ENCODE measurements around the gene ADAMTS5. TPM values are rescaled to one million over a fixed set of nuclear protein-coding genes. Genes with fewer than 3 reads are reported as not detected.

The ADAMTS5 gene
- total RNA-seq (2021), result not detected in 2 replicates
- Bru-seq, nascent RNA, result percentile 2 among the genes with signal in this experiment
- not detected for BruChase-seq, experiment 1, labeled RNA remaining after a 2-hour chase
- BruChase-seq, experiment 2, labeled RNA remaining after a 6-hour chase, result percentile 2 among the genes with signal in this experiment
- long read RNA-seq, result 0 reads

DNA sequence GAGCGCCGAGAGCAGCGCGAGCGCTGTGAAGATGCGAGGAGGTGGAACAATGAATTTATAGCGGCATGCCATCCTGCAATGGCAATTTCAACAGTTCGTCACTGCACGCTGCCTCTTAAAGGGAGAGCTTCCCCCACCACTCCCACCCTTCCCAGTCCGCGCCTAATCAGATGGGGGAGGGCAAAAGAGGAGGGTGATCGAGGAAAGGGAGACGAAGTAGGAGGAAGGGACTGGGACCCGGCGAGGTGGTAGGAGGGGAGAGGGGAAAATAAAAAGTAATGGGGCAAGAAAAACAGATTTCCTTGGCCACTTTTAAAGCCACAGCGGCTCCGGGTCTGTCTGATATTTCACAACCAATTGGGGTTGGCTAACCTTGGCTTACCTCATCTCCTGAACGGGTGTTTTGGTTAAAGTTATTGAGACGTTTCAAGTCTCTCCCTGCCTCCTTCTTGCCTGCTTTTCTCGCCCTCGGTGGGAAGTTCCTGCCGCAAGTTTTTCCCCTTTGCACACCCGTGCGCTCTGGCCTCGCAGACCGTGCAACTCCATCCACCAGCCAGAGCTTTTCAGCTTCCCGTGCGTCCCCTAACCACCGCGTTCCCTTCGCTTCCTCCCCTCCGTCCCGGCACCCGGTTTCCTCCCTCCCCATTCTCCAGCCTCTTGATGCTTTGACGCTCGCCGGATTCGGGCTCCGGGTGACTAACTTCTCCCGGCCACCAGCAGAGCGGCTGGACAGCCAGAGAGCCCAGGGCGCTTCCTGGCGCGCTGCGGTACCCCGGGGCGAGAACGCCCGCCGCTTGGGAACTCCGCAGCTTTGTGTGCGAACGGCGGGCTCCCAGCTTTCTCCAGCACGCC lies at the start of gene ADAMTS5:
TSS of gene ADAMTS5 (minus strand) at position 27 of the 852 bp plus-strand sequence. CDS start 697 bp downstream, outside the sequence.
- ChIA-PET POLR2A (ENCODE audit: unreplicated experiment) (no interaction called here), CTCF (no interaction called here)

DNA sequence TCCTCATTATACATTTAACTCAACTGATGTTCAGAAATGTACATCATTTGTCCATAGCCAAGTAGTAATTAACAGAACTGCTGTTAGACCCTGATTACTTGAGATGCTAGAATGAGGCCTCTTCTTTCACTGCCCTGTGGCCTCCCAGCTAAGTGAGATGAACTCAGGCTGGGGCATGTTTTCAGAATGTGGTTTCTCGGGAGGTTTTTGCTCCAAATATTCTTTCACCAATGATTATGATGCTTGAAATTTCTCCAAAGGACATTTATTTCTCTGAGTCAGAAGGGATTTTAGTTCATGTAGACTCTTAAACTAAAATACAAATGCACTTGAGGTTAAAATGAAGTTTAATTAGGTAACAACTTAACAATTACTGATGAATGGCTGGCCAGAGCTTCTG lies 34.6 kb upstream of the ADAMTS5 start:
- Histone ChIP-seq H3K9me2 (ENCODE audit: insufficient read depth) (no peaks in the 10 kb centered on the region), H4K20me1 (ENCODE audit: insufficient read depth) (no peaks in the 10 kb centered on the region), H2AFZ (no peak overlapping the region), H3K27ac (no peak overlapping the region), H3K4me3 (no peak overlapping the region), H3K27me3 (ENCODE audit: insufficient read depth, low read depth) (no peaks in the 10 kb centered on the region), H3K4me2 (no peak overlapping the region), H3K9me3 (ENCODE audit: insufficient read depth, low read depth) (no peaks in the 10 kb centered on the region), H3K4me1 (replicated peaks; ENCODE audit: insufficient read depth) (no peaks in the 10 kb centered on the region), H3F3A (ENCODE audit: insufficient read depth, low read depth) (no peaks in the 10 kb centered on the region), H3K36me3 (ENCODE audit: low read depth) (no peaks in the 10 kb centered on the region), H3K79me2 (ENCODE audit: low read depth) (no peaks in the 10 kb centered on the region)
- ChIA-PET POLR2A (ENCODE audit: unreplicated experiment) (no interaction called here), CTCF (interaction anchor here (0.6 kb wide), 1 partner anchor 1906 kb away, joined by 3 read pairs; no protein-coding TSS in a partner anchor)
- intact Hi-C loops (cut with micrococcal nuclease; ENCODE audit: unreplicated experiment), result no loop called here
- TF ChIP-seq EZH2 (IDR thresholded peaks at IDR 0.05; ENCODE audit: low read depth), result no peak
- TF ChIP-seq, protein P1, sequence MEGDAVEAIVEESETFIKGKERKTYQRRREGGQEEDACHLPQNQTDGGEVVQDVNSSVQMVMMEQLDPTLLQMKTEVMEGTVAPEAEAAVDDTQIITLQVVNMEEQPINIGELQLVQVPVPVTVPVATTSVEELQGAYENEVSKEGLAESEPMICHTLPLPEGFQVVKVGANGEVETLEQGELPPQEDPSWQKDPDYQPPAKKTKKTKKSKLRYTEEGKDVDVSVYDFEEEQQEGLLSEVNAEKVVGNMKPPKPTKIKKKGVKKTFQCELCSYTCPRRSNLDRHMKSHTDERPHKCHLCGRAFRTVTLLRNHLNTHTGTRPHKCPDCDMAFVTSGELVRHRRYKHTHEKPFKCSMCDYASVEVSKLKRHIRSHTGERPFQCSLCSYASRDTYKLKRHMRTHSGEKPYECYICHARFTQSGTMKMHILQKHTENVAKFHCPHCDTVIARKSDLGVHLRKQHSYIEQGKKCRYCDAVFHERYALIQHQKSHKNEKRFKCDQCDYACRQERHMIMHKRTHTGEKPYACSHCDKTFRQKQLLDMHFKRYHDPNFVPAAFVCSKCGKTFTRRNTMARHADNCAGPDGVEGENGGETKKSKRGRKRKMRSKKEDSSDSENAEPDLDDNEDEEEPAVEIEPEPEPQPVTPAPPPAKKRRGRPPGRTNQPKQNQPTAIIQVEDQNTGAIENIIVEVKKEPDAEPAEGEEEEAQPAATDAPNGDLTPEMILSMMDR (conservative IDR thresholded peaks at IDR 0.05), result no peak
- BruUV-seq (replicated peaks), result no TSS peak
- DNase-seq, result no peak

More for the DNA sequence above, at the start of gene ADAMTS5:
- Histone ChIP-seq H3K4me3 (no peak within 1 kb of the TSS), H3K36me3 (ENCODE audit: low read depth) (no peaks in the 10 kb centered on the region), H3K4me2 (no peak within 1 kb of the TSS), H3K9me3 (ENCODE audit: insufficient read depth, low read depth) (no peaks in the 10 kb centered on the region), H3F3A (ENCODE audit: insufficient read depth, low read depth) (no peaks in the 10 kb centered on the region), H3K79me2 (ENCODE audit: low read depth) (no peaks in the 10 kb centered on the region), H3K4me1 (replicated peaks; ENCODE audit: insufficient read depth) (no peaks in the 10 kb centered on the region), H2AFZ (no peak within 1 kb of the TSS), H3K27me3 (ENCODE audit: insufficient read depth, low read depth) (no peaks in the 10 kb centered on the region), H3K9me2 (ENCODE audit: insufficient read depth) (no peaks in the 10 kb centered on the region), H3K27ac (no peak within 1 kb of the TSS), H4K20me1 (ENCODE audit: insufficient read depth) (no peaks in the 10 kb centered on the region)
- DNase-seq, result no peak
- intact Hi-C loops (cut with micrococcal nuclease; ENCODE audit: unreplicated experiment), result no loop called here
- no TSS peak for BruUV-seq (replicated peaks)
- TF ChIP-seq, protein P1 (conservative IDR thresholded peaks at IDR 0.05), result no peak
- no peak for TF ChIP-seq EZH2 (IDR thresholded peaks at IDR 0.05; ENCODE audit: low read depth)

DNA sequence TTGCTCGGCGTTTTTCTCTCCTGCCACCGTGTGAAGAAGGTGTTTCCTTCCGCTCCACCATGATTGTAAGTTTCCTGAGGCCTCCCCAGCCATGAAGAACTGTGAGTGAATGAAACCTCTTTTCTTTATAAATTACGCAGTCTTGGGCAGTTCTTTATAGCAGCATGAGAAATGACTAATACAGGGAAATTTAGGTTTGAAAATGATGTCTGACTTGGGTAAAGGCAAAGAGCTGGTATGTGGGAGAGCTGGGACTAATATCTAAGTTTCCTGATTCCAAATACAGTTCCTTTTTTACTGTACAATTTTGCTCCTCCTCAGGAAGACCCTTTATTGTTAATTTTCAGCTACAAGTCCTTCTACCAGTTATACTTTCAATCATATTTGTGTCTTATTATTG lies 16.7 kb upstream of the ADAMTS5 start:
- Histone ChIP-seq H3K9me3 (ENCODE audit: insufficient read depth, low read depth) (no peaks in the 10 kb centered on the region), H3K79me2 (ENCODE audit: low read depth) (no peaks in the 10 kb centered on the region)
- DNase-seq, result no peak

More for the DNA sequence above, 16.7 kb upstream of the ADAMTS5 start:
- Histone ChIP-seq H3K27me3 (ENCODE audit: insufficient read depth, low read depth) (no peaks in the 10 kb centered on the region), H3K27ac (no peak overlapping the region), H3K4me3 (no peak overlapping the region), H2AFZ (no peak overlapping the region), H3K9me2 (ENCODE audit: insufficient read depth) (no peaks in the 10 kb centered on the region), H3K4me2 (no peak overlapping the region), H3F3A (ENCODE audit: insufficient read depth, low read depth) (no peaks in the 10 kb centered on the region), H3K4me1 (replicated peaks; ENCODE audit: insufficient read depth) (no peaks in the 10 kb centered on the region), H3K36me3 (ENCODE audit: low read depth) (no peaks in the 10 kb centered on the region), H4K20me1 (ENCODE audit: insufficient read depth) (no peaks in the 10 kb centered on the region)
- intact Hi-C loops (cut with micrococcal nuclease; ENCODE audit: unreplicated experiment), result no loop called here
- ChIA-PET POLR2A (ENCODE audit: unreplicated experiment) (no interaction called here), CTCF (no interaction called here)
- no TSS peak for BruUV-seq (replicated peaks)
- TF ChIP-seq, protein P1 (conservative IDR thresholded peaks at IDR 0.05), result no peak
- TF ChIP-seq EZH2 (IDR thresholded peaks at IDR 0.05; ENCODE audit: low read depth), result no peak
